RPMI7951 (cell line): Measurements from ENCODE around the gene TMEM229A. TPM values are rescaled to one million over a fixed set of nuclear protein-coding genes. Genes with fewer than 3 reads are reported as not detected.

Experiments used
- total RNA-seq: library from RNA; depleted of rRNA; stranded (reverse); fragments of >200 nt; shearing (Covaris generic); gene quantifications from 2 replicates; pipeline ENCODE4 v1.2.3, GENCODE V29; 2014; rRNA removed

Gene TMEM229A
- total RNA-seq, 1 experiment from 2014 or later: not detected

Other genes with a start within 250 kb of the TMEM229A start
- not detected in 2 replicates for gene HYAL4, start 187.9 kb downstream of the TMEM229A start, total RNA-seq
- gene SPAM1, start 107.8 kb downstream of the TMEM229A start, total RNA-seq: not detected in 2 replicates